GM12873 (cell line): ENCODE measurements around the gene DHRS13.

Experiments
- TF ChIP-seq, protein P1 (sequence below): IDR thresholded peaks from 2 replicates; pipeline ENCODE4 v1.5.1; 2012; ENCODE audit warnings: low read depth, mild to moderate bottlenecking, moderate library complexity, low read length, control low read depth; ENCODE audit not compliant: insufficient read depth; ENCODE audit errors: missing control alignments

Gene DHRS13

GRCh38 chr17:28878158-28878910 is 24.5 kb downstream of the DHRS13 start:
- TF ChIP-seq, protein P1, sequence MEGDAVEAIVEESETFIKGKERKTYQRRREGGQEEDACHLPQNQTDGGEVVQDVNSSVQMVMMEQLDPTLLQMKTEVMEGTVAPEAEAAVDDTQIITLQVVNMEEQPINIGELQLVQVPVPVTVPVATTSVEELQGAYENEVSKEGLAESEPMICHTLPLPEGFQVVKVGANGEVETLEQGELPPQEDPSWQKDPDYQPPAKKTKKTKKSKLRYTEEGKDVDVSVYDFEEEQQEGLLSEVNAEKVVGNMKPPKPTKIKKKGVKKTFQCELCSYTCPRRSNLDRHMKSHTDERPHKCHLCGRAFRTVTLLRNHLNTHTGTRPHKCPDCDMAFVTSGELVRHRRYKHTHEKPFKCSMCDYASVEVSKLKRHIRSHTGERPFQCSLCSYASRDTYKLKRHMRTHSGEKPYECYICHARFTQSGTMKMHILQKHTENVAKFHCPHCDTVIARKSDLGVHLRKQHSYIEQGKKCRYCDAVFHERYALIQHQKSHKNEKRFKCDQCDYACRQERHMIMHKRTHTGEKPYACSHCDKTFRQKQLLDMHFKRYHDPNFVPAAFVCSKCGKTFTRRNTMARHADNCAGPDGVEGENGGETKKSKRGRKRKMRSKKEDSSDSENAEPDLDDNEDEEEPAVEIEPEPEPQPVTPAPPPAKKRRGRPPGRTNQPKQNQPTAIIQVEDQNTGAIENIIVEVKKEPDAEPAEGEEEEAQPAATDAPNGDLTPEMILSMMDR: no peak

- TF ChIP-seq, protein P1: no peak
Measured at GRCh38 chr17:28875848-28876550, 26.9 kb downstream of the DHRS13 start.

- TF ChIP-seq, protein P1: no peak
Measured at GRCh38 chr17:28874750-28875149, 28.1 kb downstream of the DHRS13 start.

DNA sequence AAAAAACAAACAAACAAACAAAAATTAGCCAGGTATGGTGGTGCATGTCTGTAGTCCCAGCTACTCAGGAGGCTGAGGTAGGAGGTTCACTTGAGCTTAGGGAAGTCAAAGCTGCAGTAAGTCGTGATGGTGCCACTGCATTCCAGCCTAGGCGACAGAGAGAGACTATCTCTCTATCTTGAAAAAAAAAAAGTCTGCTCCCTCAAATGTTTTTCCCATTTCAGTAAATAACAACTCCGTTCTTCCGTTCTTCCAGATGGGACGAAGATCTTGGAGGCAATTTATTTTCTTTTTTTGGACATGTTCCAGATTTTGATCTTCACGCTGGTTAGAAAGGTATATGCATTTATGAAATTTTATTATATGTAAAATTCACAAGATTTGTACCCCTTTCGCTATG is 29.0 kb downstream of the DHRS13 start:
- TF ChIP-seq, protein P1: no peak

- TF ChIP-seq, protein P1: no peak
Measured at GRCh38 chr17:28871056-28871579, 31.8 kb downstream of the DHRS13 start.

- TF ChIP-seq, protein P1: no peak
Measured at GRCh38 chr17:28867276-28867675, 35.6 kb downstream of the DHRS13 start.
